NCI-H1694 (cell line): Measurements from ENCODE around the gene SIGLECL1.

Source experiments
- DNase-seq: peaks from one replicate; lab custom pipeline; 2025; lab: John Stamatoyannopoulos, UW

Gene SIGLECL1

DNA sequence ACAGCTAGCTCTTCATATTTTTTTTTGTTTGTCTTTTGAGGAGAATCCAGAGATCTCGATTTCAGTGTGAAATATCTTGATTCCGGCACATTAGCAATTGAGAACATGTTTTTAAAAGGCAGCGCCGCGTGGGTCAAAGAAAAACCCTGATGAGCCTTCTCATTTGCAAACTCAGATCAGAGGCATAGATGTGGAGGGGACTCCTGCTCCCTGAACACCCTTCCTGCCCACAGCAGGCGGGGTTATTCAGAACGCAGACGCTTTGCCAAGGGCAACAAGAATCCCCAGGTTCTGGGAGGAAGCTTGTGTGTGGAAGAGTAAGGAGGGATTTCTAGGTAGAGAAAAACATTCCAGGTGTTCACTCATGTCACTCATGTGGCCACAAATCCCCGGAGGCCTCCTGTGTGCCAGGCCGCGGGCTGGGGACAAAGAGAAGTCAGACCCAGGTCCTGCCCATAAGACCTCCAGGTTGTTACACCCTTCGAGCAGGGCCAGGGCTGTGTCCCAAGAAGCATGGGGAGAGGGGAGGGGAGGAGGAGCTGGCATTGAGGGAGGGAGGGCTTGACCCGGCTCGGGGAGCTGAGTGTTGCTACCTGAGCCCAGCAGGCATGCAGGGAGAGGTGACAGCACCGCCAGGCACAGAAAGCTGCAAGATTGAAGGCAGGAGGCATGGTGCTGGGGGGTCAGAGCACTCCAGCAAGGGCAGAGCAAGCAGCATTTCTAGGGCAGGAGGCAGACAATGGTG is 44.7 kb downstream of the SIGLECL1 start:
- no peak for DNase-seq

DNA sequence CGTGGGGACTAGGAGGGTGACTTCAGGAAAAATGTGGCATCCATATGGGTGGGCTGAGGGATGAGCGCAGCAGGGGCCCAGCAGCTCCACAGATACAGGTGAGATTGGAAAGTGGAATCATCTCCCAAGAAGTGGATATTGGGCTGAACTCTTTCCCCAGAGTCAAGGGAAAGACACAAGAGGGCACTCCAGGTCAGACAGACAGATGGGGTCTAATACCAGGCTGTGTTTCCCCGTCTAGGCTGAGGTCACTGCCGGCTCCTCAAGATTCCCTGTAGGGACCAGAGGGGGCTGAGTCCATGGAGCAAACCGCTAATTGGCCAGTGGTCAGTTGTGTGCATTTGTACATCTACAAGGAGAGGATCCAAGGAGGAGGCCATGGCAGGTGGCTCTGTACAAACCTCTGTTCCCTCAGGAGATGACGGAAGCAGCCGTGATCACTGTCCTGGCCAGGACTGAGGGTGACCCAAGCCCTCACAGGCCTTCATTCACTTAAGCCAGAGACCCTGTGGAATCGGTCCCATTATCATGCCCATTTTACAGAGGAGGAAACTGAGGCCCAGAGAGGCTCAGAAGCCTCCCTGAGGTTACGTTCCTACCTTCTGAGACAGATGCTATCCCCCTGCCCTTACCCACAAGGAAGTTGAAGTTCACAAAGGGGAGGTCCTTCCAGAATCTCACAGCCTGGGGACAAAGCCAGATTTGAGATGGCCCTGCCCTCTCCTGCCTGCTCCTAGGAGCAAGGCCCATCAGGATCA is 45.6 kb downstream of the SIGLECL1 start:
- no peak for DNase-seq

DNA sequence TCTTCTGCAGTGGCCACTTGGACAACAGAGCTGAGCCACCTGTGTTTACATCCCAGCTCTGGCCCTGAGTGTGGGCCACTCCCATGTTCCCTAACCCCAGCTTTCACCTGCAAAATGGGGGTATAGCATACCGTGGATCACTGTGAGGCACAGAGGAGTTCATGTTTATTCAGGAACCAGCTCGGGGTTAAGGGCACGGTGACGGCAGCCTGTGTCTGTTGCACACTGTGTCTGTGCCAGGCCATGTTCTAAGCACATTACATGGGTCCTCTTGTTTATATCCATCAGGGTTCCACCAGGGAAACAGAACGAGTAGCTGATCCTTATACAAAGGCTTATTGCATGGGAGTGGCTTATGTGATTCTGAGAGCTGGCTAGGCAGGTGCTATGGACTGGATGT is 46.5 kb downstream of the SIGLECL1 start:
- DNase-seq, result no peak

DNA sequence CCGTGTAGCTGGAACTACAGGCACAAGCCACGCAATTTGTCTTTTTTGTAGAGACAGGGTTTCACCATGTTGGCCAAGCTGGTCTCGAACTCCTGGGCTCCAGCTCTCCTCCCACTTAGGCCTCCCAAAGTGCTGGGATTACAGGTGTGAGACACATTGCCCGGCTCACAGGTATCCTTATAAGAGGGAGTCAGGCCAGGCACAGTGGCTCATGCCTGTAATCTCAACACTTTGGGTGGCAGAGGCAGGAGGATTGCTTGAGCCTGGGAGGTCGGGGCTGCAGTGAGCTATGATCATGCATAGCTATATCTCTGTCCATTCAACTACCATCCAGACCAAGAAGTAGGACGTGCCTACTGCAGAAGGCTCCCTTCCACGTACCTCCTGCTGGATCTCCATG is 50.4 kb downstream of the SIGLECL1 start:
- DNase-seq, result no peak

DNA sequence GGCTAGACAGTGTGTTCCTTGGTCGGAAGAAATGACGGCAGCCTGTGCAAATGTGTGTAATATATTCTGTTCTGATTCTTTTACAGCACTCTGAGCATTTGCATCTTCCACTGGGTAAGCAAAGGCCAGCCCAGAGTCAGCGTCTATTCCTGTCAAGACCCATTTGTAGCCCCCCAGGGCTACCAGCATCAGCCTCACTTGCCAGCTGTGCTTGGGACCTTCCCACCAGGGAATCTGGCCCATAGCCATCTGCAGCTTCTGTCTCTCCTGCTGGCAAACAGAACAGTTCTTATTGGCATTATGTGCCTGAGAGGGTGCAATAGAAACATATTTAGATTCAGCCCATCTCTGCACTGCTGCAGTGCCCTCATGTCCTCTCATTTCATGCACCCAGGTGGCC is 54.6 kb downstream of the SIGLECL1 start:
- no peak for DNase-seq

DNA sequence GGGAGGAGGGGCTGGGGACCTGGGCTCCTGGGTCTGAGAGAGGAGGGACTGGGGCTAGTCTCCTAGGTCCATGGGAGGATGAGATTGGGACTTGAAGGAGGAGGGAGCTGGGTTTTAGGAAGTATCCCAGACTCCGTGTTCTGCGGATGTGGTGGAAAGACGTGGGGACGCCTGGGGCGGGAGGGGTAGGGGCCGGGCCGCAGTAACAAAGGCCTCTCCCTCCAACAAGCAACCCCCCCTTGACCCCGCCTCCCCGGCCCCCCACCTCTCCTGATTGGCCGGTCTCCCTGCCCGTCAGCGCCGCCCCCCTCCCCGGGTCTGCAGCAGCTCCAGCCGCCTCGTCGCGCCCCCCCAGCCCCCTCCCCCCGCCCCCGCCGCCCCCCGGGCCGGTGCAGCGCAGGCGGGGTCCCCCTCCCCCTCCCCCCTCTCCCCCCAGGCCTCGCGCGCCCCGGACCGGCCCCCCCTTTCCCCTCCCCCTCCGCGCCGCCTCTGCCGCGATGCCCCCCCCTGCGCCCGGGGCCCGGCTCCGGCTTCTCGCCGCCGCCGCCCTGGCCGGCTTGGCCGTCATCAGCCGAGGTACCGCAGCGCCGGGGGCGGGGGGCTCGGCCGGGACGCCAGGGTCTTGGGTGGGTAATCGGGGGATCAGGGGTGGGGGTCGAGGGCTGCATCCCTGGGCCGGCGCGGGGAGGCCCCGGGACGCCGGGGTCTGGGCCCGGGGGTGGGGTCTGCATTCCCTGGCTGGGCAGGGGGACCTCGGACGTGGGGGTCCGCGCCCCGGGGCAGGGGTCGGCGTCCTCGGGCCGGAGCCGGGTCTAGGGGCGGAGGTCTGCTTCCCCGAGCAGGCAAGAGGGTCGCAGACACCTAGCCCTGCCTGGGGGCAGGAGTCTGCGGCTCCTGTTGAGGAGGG is 60.7 kb downstream of the SIGLECL1 start, which contains the start of gene IGLON5:
IGLON5 (plus strand) TSS at position 294 of the 907 bp plus-strand sequence; CDS start at position 498, 204 bp downstream.
- no peak for DNase-seq

DNA sequence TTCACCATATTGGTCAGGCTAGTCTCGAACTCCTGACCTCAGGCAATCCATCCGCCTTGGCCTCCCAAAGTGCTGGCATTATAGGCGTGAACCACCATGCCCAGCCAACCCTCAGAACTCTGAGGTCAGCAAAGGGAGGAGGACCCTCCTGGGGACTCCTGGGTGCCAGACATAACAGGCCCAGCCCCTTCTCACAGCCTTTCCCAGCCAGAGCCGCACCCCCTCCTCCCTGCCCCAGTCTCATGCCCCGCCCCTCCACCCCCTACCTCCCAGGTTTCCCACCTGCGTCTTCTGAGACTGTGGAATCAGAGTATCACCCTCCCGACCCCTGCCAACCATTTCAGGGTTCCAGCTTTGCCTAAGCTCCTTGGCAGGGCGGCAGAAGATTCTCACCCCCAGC is 65.8 kb downstream of the SIGLECL1 start:
- DNase-seq, result no peak

DNA sequence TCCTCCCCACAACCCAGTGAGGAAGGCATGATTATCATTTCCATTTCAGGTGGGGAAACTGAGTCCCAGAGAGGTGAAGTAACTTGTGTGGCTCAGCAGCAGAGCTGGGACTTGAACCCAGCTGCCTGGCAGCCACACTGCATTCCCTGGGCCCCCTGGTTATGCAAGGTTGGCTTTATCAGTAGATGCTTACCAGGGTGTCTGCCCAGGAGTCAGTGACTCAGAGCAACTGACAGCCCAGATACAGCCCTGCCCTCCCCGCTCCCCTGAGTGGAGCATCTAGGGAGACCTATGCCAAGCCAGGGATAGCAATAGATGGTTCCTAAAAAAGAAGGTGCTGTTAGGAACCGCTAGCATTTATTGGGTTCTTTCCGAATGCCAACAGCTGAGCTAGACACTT is 66.5 kb downstream of the SIGLECL1 start:
- no peak for DNase-seq

DNA sequence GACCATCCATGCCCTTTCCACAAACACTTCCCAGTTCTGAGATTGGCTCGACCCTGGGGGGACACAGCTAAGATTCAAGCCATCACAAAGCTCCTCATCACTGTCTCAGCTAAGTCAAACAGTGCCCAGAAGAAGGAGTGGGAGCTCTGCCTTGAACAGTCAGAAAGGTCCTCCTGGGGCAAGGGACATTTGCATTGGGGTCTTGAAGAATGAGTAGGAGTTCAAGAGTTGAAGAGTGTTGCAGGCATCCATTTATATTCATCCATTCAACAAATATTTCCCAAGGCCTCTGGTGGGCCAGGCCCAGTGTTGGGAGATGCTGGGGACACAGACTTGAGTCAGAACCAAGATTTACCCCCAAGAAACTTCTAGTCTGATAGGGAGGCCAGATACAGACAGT is 67.1 kb downstream of the SIGLECL1 start:
- DNase-seq, result no peak
